ENCODE results near the gene ADAMTS1.
"Not testable (repeated sequence)": the region's sequence is repeated elsewhere in the genome, so short reads cannot be mapped to it uniquely, and the experiment has no call there.

ADAMTS1 gene

DNA sequence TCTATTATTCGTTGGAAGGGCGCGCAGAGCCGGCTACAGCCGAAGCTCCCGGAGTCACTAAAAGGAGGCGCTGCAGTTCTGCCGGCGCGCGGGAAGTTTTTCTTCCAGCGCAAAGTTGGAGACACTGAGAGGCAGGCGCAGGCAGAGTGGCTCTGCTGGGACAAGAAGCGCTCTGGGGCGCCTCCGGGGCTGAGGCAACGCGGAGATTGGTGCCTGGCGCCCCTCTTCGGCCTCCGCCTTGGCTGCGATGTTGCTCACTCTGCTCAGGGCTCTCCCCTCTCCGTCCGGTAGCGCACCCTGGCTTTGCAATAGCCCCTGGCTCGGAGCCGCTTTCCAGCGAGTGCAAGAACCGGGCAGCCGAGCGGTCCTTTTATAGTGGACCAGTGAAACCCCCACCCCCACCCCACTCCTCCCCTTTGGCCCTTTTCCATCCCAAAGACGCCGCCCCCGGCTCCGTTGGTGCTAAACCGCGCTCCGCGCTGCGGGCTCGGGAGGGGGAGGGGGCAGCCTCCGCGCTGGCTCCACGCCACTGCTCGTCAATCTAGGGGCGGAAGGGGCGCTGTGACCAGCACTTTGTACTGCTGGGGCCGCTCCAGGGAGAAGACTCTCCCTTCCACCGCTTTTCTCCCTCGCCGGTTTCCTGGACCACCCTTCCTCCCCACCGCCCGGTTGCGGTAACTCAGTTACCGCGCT lies at the start of gene ADAMTS1:
Gene ADAMTS1 (minus strand): TSS at position 344 of the 693 bp plus-strand sequence. CDS start 455 bp downstream, outside the sequence.
- no peak for DNase-seq

DNA sequence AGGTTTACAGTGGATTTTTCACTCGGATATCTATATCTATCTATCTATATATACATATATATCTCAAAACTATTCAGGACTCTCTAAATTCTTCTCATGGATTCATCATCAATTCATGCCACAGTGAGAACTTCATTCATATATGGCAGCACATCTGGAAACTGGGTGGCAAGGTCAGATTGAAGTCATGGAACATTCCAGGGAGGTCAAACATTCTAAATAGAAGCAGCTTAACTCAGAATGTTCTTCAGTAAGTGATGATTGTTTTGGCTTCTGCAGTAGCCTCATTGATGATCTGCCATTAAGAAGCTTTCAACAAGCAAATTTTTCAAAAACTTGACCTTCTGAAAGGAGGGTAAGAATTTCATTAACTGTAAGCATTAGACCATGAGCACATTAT lies 46.9 kb upstream of the ADAMTS1 start:
- no peak for DNase-seq

DNA sequence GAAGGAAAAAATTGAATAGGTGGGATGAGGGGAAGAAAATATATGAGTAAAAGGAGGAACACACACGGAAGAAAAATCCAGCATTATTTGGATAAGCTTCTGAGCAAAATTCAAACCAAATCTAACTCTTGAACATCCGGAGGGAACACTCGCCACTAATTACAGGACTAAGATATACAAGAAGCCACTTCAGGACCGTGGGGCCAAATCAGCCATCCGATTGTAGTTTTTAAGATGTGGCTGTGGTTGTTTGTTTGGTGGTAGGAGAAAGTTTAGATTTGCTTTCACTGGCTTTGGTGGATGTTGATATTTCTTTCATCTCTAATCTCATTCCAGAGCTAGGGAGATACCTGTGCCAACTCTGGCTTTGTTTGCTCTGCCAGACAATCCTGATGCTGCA lies 43.7 kb upstream of the ADAMTS1 start:
- no peak for DNase-seq

DNA sequence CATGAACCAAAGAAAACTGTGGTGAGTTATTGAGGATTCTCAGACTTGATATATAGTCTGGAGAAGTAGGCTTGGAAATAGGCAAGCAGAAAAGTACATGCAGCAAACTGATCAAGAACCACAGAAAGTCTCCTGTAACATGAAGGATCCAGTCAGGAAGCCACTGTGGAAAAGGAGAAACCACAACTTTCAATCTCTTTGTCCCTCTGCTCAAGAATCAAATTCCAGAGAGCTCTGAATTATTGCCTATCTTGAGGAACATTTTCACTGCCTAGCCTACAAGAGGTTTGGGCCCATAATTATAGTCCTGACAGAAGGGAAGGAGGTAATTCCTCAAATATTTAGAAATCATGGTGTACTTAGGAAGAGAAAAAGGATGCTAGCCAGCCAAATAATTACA lies 43.0 kb upstream of the ADAMTS1 start:
- DNase-seq: no peak

DNA sequence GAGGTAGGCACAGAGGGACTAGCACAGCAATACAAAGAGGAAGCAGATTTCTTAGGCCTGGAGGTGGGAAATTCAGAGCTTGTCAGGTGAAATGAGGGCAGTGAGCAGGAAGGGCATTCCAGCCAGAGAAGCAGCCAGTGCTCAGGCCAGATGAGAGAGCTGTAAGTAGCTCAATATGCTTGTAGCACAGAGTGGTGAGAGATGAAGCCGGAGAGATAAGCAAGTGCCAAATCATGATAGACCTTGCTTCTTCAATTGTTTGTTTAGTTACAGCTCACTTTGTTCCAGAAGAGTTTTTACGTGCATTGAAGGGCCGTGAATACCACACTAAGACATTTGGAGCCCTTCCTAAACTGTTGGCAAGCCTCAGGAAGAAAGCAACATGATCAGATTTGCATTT lies 42.0 kb upstream of the ADAMTS1 start:
- no peak for DNase-seq

DNA sequence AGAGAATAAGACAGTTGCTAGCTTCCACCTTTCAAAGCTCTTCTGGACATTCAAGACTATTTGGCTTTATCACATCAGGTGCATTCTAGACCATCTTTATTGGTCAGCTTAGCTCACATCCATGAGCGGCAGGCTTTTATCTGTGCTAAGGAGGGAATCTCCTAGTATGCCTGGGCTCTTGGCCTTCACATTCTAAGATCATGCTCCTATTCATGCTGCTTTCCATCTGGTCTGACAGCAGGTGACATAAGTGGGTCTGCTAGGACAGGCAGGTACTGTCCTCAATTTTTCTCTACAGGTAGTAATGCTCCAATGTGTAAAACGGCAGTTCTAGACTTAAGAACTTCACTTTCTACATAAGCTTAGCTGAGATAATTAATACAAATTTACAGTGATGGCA lies 39.2 kb upstream of the ADAMTS1 start:
- no peak for DNase-seq

DNA sequence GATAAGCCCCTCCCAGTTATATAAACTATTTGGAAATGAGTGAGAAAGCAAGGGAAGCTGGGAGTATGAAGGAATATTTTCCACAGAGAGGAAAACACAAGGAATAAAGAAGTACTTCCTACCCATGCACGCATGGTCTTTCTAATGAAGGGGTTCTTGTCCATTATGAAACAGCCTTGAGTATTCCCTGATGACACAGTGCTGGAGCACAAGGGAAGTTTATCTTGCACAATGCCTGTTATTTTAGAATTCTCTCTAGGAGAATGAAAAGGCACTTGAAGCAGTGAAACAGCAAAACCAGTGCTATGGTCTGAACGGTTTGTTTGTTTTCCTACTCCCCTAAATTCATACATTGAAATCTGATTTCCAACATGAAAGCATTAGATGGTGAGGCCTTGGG lies 38.6 kb upstream of the ADAMTS1 start:
- no peak for DNase-seq

DNA sequence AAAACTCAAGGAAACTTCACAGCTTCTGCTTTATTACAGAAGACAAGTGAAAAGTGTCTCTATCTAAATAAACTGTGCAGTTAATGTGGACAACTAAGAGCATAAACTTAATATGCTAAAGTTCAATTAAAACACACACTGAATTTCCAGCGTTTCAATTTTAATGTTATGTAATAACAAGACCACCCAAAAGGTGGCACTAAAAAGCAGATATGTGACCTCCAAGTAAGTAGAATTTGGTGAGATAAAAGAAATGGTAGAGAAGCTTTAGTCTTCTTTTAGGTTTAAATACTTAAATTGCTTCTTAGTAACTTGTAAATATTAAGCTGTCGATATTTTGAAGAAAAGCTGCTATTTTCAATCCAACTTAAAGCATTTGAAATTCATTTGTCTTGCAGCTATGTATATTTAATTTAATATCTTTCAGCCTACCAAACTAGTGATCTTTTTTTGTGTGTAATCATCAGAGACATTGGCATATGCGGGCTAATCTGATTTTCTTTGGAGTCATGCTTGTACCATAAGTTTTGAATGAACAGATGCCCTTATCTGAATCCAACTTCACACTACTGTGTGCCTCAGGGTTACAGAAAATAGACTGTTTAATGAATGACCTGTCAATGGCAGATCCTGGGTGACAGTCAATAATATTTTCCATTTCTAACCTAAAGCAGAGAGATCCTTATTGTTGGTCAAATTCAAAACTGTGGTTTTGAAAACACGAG lies 36.5 kb upstream of the ADAMTS1 start:
- DNase-seq: no peak

DNA sequence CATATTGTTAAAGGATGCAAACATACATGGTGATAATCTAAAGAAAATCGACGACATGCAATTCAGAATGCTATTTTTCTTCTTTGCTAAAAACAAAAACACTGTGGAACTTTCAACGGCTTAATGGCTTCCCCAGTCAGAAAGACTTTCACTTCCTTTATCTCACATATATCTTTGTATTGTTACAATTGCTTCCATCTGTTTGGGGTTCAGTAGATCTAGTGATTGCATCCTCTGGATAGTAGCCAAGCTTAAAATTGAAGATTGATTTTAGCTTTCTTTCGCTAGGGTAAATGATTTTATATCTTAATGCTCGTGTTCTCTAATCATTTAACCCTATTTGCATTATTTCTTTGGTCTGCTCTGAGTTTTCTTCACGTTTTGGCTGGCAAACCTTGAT lies 31.8 kb upstream of the ADAMTS1 start:
- DNase-seq: no peak

DNA sequence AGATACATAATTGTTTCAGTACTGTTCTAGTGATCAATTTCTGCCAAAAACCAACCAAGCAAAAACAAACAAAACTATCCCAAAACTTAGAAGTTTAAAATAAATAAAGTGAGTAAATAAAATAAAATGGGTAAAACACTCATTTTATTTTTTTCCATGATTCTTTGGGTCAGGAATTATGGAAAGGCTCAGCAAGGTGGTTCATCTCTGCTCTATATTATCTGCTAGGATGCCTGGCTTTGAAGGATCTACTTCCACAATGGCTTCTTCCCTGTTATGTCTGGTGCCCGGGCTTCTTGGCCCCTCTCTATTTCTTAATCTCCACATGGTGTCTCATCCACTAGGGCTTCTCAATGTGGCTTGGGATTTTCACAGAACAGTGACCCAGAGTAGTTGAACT lies 29.1 kb upstream of the ADAMTS1 start:
- no peak for DNase-seq

DNA sequence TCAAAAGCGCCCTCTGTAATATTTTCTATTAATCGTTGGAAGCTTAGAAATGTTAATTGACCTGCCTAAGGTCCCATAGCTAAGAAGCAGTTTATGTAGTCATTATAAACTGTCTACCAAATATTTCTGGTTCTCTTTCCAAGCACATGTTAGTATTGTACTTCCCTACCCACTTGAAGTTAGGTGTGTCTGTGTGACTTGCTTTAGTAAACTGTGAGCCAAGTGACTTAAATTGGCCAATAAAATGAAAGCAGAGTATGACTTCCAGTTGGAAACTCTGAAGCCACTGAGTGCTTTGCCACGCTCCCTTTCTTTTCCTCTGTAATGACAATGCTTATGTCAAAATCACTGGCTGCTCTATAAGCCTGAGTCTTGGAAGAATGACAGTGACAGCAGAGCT lies 20.6 kb upstream of the ADAMTS1 start:
- no peak for DNase-seq

DNA sequence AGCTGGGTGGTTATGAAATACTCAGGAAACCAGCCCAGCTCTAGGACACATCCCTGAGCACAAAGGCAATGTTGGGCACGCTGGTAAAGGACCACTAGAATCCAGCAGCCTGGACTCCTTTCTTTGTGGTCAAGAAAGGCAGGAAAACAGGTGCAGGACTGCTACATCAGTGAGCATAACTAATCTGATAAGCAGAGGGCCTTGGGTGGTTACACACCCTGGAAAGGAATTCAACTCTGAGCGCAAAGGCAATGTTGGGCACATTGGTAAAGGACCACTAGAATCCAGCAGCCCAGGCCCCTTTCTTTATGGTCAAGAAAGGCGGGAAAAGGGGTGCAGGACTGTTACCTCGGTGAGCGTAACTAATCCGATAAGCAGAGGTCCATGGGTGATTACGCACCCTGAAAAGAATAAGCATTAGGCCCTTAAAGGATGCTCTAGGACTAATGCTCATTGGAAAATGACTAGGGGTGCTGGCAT lies 11.7 kb upstream of the ADAMTS1 start:
- not testable (repeated sequence) for DNase-seq

DNA sequence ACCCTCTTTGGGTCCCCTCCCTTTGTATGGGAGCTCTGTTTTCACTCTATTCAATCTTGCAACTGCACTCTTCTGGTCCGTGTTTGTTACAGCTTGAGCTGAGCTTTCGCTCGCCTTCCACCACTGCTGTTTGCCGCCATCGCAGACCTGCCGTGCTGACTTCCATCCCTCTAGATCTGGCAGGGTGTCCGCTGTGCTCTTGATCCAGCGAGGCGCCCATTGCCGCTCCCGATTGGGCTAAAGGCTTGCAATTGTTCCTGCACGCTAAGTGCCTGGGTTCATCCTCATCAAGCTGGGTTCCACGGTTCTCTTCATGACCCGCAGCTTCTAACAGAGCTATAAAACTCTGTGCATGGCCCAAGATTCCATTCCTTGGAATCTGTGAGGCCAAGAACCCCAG lies 9.5 kb upstream of the ADAMTS1 start:
- not testable (repeated sequence) for DNase-seq

DNA sequence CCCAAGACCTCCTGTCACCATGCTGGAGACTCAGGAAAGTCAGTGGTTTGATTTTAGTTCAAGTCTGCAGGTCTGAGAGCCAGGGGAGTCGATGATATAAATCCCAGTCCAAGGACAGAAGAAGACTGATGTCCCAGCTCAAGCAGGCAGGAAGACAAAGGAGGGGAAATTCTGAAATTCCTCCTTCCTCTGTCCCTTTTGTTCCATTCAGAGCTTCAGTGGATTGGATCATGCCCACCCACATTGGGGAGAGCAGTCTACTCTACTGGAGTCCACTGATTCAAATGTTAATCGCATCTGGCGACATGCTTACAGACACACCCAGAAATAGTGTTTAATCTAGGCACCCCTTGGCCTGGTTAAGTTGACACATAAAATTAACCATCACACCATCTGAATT lies 7.2 kb upstream of the ADAMTS1 start:
- DNase-seq: no peak

DNA sequence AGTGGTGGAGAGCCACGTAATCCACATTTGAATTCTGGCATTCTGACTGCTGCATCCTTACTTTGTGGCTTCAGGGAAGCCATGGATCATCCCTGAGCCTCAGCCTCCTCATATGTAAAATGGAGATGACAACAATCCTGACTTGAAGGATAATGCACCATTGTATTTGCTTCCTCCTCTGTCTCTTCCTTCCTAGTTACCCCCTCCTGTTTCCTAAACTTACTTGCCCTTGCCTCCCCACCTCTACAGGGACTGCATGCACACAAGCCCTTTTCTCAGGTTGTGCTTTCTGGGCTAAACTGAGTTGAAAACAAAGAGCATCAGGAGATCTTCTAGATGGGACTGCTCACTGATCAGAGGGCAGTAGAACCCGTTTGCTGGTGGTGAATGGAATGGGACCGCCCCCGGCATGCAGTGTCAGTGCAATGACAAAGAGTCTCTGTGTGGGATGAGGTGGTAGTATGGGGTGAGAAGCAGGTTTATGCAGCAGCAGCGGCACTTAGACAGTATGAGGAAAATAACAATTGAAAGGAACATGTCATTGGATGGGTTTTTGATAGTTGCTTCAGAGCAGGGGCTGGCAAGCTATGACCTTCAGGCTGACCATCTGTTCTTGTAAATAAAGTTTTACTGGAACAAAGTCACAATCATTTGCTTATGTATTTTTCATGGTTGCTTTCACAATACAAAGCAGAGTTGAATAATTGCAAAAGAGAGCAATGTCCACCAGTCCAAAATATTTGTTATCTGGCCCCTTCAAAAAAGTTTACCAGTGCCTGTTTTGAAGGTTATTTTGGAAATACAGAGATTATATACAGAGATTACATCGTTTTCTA lies 6.1 kb upstream of the ADAMTS1 start:
- DNase-seq: no peak

DNA sequence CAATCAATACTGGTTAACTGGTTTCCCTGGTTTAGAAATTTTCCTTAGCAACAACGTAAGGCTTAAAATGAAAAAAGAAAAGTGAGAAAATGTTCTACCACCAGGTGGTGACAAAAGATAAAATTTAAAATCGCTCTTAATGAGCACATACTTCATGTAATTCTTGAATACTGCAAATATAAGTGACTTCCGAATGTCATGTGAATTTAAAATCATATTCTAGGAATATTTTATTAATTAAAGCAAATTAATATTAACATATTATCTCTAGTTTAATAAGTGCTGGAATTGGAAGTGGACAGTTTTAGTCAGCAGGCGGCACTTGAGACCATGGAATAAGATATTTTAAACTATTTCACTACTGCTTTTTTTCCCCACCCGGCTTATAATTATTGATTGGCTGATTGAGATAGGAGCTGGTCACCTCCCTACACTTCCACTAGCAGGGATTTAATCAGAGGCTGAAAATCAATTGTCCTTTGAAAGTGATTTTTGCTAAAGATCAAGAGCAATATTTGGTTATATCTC lies 5.0 kb upstream of the ADAMTS1 start:
- no peak for DNase-seq

DNA sequence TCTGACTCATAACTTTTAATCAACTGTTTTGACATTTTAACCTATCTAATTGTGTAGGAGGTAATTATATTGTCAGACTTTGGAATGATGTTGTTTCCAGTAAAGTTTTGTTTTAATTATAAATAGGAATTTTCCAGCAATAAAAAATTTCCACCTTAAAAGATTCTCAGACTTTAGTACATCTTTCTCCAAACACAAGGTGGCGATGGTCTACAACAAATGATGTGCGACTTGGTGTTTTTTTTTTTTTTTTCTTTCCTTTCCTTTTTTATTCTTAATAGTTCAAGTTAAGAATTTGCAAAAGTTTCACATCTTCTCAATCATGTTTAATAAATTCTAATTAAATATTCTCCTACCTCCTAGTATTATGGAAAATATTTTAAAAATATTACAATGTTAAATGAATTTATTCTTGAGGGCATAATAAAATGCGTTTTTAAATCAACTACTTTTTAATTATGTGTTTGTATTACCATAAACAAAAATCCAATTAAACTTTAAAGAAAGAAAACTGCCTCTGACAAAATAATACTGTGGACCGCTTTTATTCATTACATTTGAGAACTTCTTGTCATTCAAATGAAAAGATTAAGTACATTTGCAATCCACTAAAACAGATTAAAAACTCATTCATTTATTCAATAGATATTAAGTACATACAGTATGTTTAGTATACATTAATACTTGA lies 4.4 kb upstream of the ADAMTS1 start:
- DNase-seq: peak in 1 of 2 donors; percentile 4

DNA sequence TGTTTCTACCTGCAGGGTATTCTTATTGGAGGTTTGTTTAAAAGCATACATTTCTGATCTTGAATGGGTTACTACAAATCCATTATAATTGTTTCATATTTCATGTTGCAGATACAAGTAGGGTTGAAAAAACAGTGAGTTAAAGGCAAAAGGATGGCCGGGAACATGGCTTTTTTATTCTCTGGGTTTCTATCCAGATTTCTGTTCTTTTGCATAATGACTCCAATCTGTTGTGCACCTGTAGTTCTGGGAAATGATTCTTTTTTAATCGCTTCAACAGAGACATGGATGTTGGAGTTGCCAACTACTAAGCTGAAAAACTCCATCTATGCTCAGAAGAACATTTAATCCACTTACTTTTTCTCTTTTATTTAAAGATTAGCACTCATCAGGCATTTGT lies 2.7 kb upstream of the ADAMTS1 start:
- no peak for DNase-seq

DNA sequence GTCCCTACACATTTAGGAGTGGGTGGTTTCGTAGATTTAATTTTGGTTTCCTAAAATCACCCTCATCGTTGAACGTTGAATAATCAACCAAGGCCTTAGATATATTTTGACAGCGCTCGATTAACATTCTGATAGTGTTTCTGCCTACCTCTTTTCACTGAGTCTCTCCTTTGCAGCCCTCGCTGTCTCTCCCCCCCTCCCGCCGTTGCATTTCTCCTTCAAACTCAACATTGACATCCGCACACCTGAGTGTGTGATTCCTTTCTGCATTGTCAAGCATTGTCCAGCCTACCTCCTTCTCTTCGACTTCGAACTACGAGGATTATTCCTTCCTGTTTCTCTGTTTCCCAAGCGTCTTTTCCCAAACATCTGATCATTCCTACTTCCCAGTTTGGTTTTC lies 1.8 kb upstream of the ADAMTS1 start:
- no peak for DNase-seq

DNA sequence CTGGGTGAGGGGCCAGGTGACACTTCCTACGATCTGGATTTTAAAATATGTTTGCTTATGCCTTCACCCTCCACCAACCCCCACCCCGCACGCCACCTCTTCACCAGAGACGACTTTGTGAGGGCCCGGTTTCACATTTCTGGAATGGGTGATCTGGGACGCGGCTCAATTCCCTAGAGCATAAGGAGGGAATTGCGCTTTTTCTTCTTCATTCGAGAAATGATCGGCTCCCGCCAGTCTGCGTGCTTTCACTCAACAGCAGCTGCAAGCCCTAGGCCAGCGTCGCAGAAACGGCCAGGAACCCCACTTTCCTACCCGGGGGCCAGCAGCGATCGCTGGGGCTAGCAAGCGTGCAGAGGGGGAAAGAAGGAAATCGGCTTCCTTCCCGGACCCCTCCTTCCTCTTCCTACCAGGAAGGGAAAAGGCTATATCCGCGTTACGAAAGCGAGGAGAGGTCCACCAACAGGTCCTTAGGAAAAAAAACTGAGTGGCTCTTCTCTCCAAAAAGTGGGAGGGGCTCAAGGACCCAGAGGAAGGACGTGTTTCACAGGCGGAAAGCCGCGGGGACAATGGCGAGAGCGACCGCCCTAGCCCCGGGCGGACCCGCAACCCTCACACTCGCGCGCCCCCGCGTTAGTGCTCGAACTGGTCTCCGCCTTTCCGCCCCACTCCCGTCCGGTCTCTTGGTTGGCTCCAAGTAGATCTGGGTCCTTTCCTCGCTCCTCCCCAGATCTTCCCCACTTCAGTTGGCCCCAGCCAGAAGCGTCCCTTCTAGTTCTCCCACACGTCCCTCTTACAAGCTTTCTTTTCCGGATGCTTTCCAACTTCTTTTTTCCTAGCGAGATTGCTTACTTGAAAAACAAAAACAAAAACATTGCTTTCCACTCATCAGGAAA lies 1.1 kb upstream of the ADAMTS1 start:
- no peak for DNase-seq

DNA sequence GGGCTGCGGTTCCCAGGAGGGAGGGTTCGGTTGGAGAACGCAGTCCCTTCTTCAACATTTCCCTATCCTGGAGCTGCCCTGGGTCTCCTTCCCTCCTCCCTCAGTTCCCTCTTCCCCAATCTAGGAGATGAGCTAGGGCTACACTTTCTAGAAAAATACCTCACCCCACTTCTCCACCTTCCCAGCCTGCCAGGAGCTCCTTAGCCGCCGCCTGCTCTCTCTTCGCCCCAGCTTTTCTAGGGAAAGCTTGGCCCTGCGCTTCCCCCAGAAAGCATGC lies 488 bp upstream of the ADAMTS1 start:
- DNase-seq: no peak

All from bone marrow (tissue), 2 donors.